ENCODE results near the gene GNAO1.

The GNAO1 gene

DNA sequence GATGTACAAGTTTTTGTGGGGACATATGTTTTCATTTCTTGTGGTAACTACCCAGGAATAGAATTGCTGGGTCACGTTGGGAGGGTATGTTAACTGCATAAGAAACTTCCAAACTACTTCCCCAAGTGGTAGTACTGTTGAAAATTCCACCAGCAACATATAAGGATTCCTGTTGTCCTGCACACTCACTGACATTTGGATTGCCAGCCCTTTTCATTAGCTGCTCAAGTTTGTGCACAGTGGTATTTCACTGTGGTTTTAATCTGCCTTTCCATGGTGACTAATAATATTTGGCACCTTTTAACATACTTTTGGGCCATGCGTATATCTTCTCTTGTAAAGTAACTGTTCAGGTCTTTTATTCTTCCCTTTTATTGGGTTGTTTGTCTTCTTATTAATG, 103.3 kb downstream of the GNAO1 start:
- in situ Hi-C loops (cut with MboI; ENCODE audit: low sequenced_read_pairs, unreplicated experiment), result no loop called here
- TF ChIP-seq CTCF (IDR thresholded peaks at IDR 0.05; ENCODE audit: borderline replicate concordance, control extremely low read depth, extremely low read depth, insufficient read depth, missing control alignments), result no peak
- DNase-seq (ENCODE audit: low spot score), result no peak

GRCh38 chr16:56295059-56295665, 103.9 kb downstream of the GNAO1 start:
- DNase-seq (ENCODE audit: low spot score), result no peak
- in situ Hi-C loops (cut with MboI; ENCODE audit: low sequenced_read_pairs, unreplicated experiment), result no loop called here
- no peak for TF ChIP-seq CTCF (IDR thresholded peaks at IDR 0.05; ENCODE audit: borderline replicate concordance, control extremely low read depth, extremely low read depth, insufficient read depth, missing control alignments)

DNA sequence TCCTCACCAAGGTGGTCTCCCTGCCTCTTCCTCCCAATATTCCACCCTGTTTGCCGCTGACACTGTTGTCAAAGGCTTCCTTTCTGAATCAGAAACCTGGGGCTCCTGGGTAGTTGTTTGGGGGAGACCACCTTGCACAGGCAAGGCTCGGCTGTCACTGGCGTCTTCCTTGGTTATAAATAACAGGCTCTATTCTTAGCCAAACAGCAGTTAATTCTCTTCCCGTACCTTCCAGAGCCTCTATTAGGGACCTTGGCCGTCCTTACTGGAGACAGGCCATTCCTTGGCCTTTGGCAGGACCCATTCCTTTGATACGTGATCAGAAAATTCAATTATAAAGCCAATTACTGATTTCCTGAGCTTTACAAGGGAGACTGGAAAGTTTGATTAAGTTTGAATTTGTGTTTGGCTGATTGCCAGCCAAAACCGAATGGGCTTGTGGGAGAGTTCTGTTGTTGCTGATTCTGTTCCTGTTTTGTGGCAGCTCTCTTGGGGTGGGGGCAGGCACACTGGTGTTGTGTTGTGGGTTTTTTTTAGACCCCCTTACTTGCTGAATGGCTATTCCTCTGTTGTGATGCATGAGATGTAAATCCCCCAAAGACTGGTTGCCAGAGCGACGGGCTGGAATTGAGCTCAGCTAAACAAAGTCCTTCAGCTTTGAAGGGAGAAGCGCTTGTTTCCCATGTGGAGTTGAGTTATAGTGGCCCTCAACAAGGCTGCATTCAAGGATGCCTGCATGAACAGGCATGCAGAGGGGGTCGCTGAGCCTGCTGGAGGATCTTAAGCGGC, 104.6 kb downstream of the GNAO1 start:
- no peak for TF ChIP-seq CTCF (IDR thresholded peaks at IDR 0.05; ENCODE audit: borderline replicate concordance, control extremely low read depth, extremely low read depth, insufficient read depth, missing control alignments)
- in situ Hi-C loops (cut with MboI; ENCODE audit: low sequenced_read_pairs, unreplicated experiment), result no loop called here
- DNase-seq (ENCODE audit: low spot score), result no peak

- DNase-seq (ENCODE audit: low spot score), result no peak
- TF ChIP-seq CTCF (IDR thresholded peaks at IDR 0.05; ENCODE audit: borderline replicate concordance, control extremely low read depth, extremely low read depth, insufficient read depth, missing control alignments), result no peak
- in situ Hi-C loops (cut with MboI; ENCODE audit: low sequenced_read_pairs, unreplicated experiment), result no loop called here
These were observed 106.4 kb downstream of the GNAO1 start for GRCh38 chr16:56297684-56298083.

DNA sequence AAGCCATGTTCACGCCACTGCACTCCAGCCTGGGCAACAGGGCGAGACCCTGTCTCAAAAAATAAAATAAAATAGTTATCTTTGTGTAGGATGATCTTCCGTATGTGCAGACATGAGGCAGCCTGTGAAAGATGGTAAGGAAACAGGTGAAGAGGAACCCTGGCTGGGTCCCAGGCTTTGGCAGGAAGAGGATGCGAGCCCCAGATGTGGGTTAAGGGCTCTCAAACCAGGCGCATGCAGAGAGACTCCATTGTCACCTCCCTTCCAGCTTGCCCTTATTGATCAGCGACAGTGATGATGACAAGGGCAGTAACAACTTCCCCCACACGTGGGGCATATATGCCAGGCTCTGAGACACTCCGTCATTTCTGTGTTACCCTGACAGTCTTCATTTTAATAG, 106.8 kb downstream of the GNAO1 start:
- TF ChIP-seq CTCF (IDR thresholded peaks at IDR 0.05; ENCODE audit: borderline replicate concordance, control extremely low read depth, extremely low read depth, insufficient read depth, missing control alignments), result no peak
- in situ Hi-C loops (cut with MboI; ENCODE audit: low sequenced_read_pairs, unreplicated experiment), result no loop called here
- no peak for DNase-seq (ENCODE audit: low spot score)

DNA sequence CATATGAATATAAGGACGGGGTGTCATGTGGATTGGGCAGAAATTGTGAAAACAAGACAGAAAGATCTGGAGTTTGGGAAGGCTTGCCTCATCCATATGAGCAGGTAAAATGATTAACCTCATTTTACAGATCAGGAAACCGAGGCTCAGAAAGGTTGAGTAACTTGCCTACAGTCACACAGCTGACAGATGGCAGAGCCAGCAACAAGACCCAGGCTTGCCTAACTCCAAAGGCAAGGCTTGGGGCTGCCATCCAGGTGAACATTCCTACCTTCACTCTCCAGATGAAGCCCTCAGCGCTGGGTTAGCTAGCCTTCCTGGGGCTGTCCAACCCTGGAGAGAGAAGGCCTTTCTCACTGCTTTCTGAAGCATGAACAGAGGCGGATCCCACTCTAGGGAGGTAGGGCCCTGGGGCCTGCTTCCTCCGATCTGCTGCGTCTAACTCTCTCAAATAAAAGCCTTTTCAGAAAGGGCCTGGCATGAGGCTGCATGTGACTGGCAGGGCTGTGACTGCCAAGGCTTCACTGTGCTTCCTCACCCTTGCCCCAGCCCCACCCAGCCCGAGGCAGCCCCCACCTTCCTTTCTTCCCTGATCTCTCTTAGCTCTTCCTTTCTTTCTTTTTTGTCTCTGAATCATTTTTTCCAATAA, 107.8 kb downstream of the GNAO1 start:
- DNase-seq (ENCODE audit: low spot score), result no peak
- no peak for TF ChIP-seq CTCF (IDR thresholded peaks at IDR 0.05; ENCODE audit: borderline replicate concordance, control extremely low read depth, extremely low read depth, insufficient read depth, missing control alignments)
- in situ Hi-C loops (cut with MboI; ENCODE audit: low sequenced_read_pairs, unreplicated experiment), result no loop called here

All from GM13976 (cell line).